Left lung (tissue), 10 donors: ENCODE measurements around the gene RPUSD2. TPM values are rescaled to one million over a fixed set of nuclear protein-coding genes. Genes with fewer than 3 reads are reported as not detected.

Source experiments
- ATAC-seq: fragments of 200-7000 bp; cut with Tn5 transposase; one replicate; pipeline ENCODE4 v1.9.1; 2020; ENCODE audit warnings: moderate library complexity
- DNase-seq, 4 donors: peaks; one replicate each; pipeline ENCODE4 v3.0.0-alpha.2; 2013 to 2020
- H3K27ac ChIP-seq, 2 donors: fragments of 200-600 bp; sonication (generic) in 1 of 2; one replicate each; pipeline versions ENCODE4 v1.5.0 to v1.8.0; 2020 to 2021
- H3K27me3 ChIP-seq, 2 donors: fragments of 200-600 bp; sonication (generic) in 1 of 2; one replicate each; pipeline versions ENCODE4 v1.5.0 to v1.8.0; 2020 to 2021
- H3K36me3 ChIP-seq, 2 donors: fragments of 200-600 bp; sonication (generic) in 1 of 2; one replicate each; pipeline versions ENCODE4 v1.5.0 to v1.8.0; 2020 to 2021
- H3K4me1 ChIP-seq, 2 donors: fragments of 200-600 bp; one replicate each; pipeline ENCODE4 v1.8.0; 2021
- H3K4me3 ChIP-seq, 2 donors: fragments of 200-600 bp; sonication (generic) in 1 of 2; one replicate each; pipeline versions ENCODE4 v1.5.0 to v1.8.0; 2020 to 2021; ENCODE audit warnings: mild to moderate bottlenecking in 1 of 2
- H3K9me3 ChIP-seq, 2 donors: fragments of 200-600 bp; sonication (generic) in 1 of 2; one replicate each; pipeline versions ENCODE4 v1.5.0 to v1.8.0; 2020 to 2021
- CTCF ChIP-seq, 2 donors: fragments of 200-600 bp; sonication (generic) in 1 of 2; IDR thresholded peaks; one replicate each; pipeline versions ENCODE4 v1.5.0 to v1.8.0; 2021; ENCODE audit warnings: antibody characterized with exemption in 2 of 2
- intact Hi-C, 2 donors: fragments of 100-400 bp; cut with DNase I; formaldehyde crosslinking; loops; one replicate each; pipeline versions ENCODE4 v1.11.2 to v1.14.2; 2022
- polyA plus RNA-seq, 6 donors: library from polyadenylated mRNA; unstranded; fragments of 120-200 nt; gene quantifications; one replicate each; pipeline ENCODE4 v1.2.1, GENCODE V29; 2013; ENCODE audit not compliant: insufficient read length in 6 of 6
- total RNA-seq, 2 donors: library from RNA; stranded (reverse); fragmentation: NEBNext Ultra II Directional; extraction: Animal tissue kit (Norgen Biotek cat#: 25700); gene quantifications; one replicate each; pipeline ENCODE4 v1.2.1, GENCODE V29; 2021
- donor health status: DM: no; HTN: yes; CAD: no.
- donor health status: DM: no; HTN: no; CAD: no.

RPUSD2 gene
- total and polyA plus RNA-seq, 8 donors = 5.3 to 10.2 (median 7.2) TPM

GRCh38 chr15:40593165-40593564, 24.1 kb downstream of the RPUSD2 start:
- intact Hi-C loops = no loop called here
- H3K4me3 ChIP-seq = peak overlapping the region in 1 of 2 donors; percentile 90

GRCh38 chr15:40593588-40594428, 24.7 kb downstream of the RPUSD2 start, which contains the start of gene KNL1:
Gene KNL1, plus strand, starts transcription at chr15:40594249. Its CDS starts 8,683 bp downstream, at chr15:40602932.
- Histone ChIP-seq H3K9me3 (no peaks in the 10 kb centered on the region), H3K36me3 (no peaks in the 10 kb centered on the region), H3K4me1 (peaks cover 0 to 24% of the 10 kb centered on the region in 2 donors), H3K27ac (peak within 1 kb of the TSS; percentile 92 to 94), H3K27me3 (no peaks in the 10 kb centered on the region), H3K4me3 (peak within 1 kb of the TSS; percentile 71 to 90)
- intact Hi-C loops = no loop called here
- peak; percentile 92 for ATAC-seq
- peak; percentile 91 to 97 (median 96) for DNase-seq
- TF ChIP-seq CTCF (IDR thresholded peaks at IDR 0.05) = no peak

More at GRCh38 chr15:40593165-40593564, 24.1 kb downstream of the RPUSD2 start:
- H3K36me3 ChIP-seq = no peaks in the 10 kb centered on the region
- TF ChIP-seq CTCF (IDR thresholded peaks at IDR 0.05) = no peak
- no peaks in the 10 kb centered on the region for H3K27me3 ChIP-seq
- peak overlapping the region in 1 of 2 donors; percentile 94 for H3K27ac ChIP-seq
- DNase-seq (no peak), ATAC-seq (no peak)
- peaks cover 0 to 24% of the 10 kb centered on the region in 2 donors for H3K4me1 ChIP-seq
- no peaks in the 10 kb centered on the region for H3K9me3 ChIP-seq

- no peaks in the 10 kb centered on the region for H3K9me3 ChIP-seq
- H3K27me3 ChIP-seq = no peaks in the 10 kb centered on the region
- H3K4me1 ChIP-seq = peaks cover 0 to 24% of the 10 kb centered on the region in 2 donors
- peak overlapping the region; percentile 71 to 90 for H3K4me3 ChIP-seq
- H3K36me3 ChIP-seq = no peaks in the 10 kb centered on the region
- intact Hi-C loops = no loop called here
- peak; percentile 81 for ATAC-seq
- peak; percentile 53 to 91 (median 65) for DNase-seq
- peak overlapping the region; percentile 92 to 94 for H3K27ac ChIP-seq
- no peak for TF ChIP-seq CTCF (IDR thresholded peaks at IDR 0.05)
Observed at GRCh38 chr15:40594429-40594836, 25.3 kb downstream of the RPUSD2 start.

- Histone ChIP-seq H3K27ac (no peak overlapping the region), H3K4me1 (peaks cover 0 to 20% of the 10 kb centered on the region in 2 donors), H3K27me3 (no peaks in the 10 kb centered on the region), H3K9me3 (no peaks in the 10 kb centered on the region), H3K4me3 (peak overlapping the region; percentile 71 to 90), H3K36me3 (no peaks in the 10 kb centered on the region)
- DNase-seq (peak in 1 of 4 donors; percentile 1), ATAC-seq (no peak)
- TF ChIP-seq CTCF (IDR thresholded peaks at IDR 0.05) = no peak
- intact Hi-C loops = no loop called here
Observed at GRCh38 chr15:40595219-40595618, 26.1 kb downstream of the RPUSD2 start.

- intact Hi-C loops = no loop called here
- TF ChIP-seq CTCF (IDR thresholded peaks at IDR 0.05) = no peak
- Histone ChIP-seq H3K9me3 (no peaks in the 10 kb centered on the region), H3K27me3 (no peaks in the 10 kb centered on the region), H3K4me3 (no peak overlapping the region), H3K27ac (no peak overlapping the region), H3K36me3 (no peaks in the 10 kb centered on the region), H3K4me1 (peaks cover 0 to 16% of the 10 kb centered on the region in 2 donors)
- ATAC-seq (no peak), DNase-seq (no peak)
Observed at GRCh38 chr15:40595773-40596172, 26.7 kb downstream of the RPUSD2 start.
